Epithelial cell of proximal tubule (primary cell): ENCODE measurements around the gene DNMT1. TPM values are rescaled to one million over a fixed set of nuclear protein-coding genes. Genes with fewer than 3 reads are reported as not detected.

ENCODE experiments used
- DNase-seq: peaks from one replicate; pipeline ENCODE4 v3.0.0-alpha.2; 2011; ENCODE audit warnings: low read depth
- H3K4me3 ChIP-seq: 2 replicates; pipeline ENCODE4 v1.5.1; 2011; ENCODE audit warnings: low read depth, mild to moderate bottlenecking, low read length
- total RNA-seq: library from RNA; depleted of rRNA; stranded (reverse); fragments of >200 nt; gene quantifications from 2 replicates; pipeline ENCODE4 v1.2.3, GENCODE V29; 2015
- TF ChIP-seq, protein P1 (sequence below): conservative IDR thresholded peaks from 2 replicates; pipeline ENCODE4 v1.5.1; 2012; ENCODE audit warnings: low read depth, mild to moderate bottlenecking, low read length

DNMT1 gene
- total RNA-seq, 1 donor from 2014 or later = 154 TPM

DNA sequence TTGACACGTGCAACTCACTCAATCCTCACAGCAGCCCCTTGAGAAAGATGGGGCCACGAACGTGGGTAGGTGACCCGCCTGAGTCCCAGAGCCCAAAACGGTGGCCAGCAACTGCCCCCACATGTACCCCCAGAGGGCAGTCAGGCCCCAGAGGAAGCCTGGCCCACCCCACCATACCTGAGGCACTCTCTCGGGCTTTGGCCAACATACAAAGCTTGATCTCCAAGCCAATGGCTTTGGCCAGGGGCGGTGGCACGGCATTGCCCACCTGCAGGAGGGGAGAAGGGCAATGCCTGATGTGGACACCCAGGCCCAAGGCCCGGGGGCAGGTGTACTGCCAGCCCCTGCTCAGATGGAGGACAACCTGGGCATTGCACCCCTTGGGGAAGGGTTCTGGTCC, 60.7 kb downstream of the DNMT1 start:
- H3K4me3 ChIP-seq = no peak overlapping the region
- DNase-seq = no peak
- TF ChIP-seq, protein P1, sequence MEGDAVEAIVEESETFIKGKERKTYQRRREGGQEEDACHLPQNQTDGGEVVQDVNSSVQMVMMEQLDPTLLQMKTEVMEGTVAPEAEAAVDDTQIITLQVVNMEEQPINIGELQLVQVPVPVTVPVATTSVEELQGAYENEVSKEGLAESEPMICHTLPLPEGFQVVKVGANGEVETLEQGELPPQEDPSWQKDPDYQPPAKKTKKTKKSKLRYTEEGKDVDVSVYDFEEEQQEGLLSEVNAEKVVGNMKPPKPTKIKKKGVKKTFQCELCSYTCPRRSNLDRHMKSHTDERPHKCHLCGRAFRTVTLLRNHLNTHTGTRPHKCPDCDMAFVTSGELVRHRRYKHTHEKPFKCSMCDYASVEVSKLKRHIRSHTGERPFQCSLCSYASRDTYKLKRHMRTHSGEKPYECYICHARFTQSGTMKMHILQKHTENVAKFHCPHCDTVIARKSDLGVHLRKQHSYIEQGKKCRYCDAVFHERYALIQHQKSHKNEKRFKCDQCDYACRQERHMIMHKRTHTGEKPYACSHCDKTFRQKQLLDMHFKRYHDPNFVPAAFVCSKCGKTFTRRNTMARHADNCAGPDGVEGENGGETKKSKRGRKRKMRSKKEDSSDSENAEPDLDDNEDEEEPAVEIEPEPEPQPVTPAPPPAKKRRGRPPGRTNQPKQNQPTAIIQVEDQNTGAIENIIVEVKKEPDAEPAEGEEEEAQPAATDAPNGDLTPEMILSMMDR = no peak

DNA sequence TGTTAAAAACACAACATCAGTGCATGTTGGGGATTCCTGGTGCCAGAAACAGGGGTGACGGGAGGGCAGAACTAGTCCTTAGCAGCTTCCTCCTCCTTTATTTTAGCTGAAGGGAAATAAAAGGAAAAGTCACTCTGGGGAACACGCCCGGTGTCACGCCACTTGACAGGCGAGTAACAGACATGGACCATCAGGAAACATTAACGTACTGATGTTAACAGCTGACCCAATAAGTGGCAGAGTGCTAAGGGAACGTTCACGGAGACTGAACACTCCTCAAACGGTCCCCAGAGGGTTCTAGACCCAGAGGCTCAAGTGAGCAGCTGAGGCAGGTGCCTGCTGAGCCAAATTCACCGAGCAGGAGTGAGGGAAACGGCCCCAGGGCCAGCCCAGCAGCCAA, 61.2 kb downstream of the DNMT1 start:
- DNase-seq = no peak
- TF ChIP-seq, protein P1 = no peak
- no peak overlapping the region for H3K4me3 ChIP-seq

DNA sequence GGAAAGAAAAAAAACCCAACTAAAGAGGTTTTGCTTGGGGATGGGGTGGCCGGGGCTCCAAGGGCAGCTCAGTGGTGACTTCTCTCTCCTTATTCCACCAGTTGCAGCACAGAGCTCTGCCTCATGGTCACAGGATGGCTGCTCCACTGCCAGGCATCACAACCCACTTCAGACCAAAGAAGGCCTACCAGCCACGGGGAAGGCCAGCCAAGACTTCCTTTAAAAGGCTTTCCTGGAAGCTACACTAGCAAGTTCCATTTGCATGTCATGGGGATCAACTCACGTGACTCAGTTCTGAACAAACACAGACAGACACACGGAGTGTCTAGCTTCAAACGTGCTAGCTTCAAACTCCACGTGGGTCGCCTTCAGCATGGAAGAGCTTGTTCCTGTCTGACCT, 61.8 kb downstream of the DNMT1 start:
- TF ChIP-seq, protein P1 = no peak
- no peak for DNase-seq
- H3K4me3 ChIP-seq = no peak overlapping the region

DNA sequence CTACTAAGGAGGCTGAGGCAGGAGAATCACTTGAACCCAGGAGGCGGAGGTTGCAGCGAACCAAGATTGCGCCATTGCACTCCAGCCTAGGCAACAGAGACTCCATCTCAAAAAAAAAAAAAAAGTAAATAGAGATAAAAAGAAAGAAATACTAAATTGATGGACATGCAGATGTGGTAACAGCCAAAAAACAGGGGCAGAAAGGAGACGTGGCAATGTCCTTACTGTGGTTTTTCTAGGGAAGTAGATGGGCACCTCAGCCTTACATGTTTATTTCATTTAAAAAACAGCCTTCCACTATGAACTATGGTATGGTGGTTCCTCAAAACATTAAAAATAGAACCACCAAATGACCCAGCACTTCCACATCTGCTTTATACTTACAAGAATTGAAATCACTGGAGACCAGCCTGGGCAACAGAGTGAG, 68.5 kb downstream of the DNMT1 start:
- DNase-seq = no peak
- no peak overlapping the region for H3K4me3 ChIP-seq
- TF ChIP-seq, protein P1 = no peak

DNA sequence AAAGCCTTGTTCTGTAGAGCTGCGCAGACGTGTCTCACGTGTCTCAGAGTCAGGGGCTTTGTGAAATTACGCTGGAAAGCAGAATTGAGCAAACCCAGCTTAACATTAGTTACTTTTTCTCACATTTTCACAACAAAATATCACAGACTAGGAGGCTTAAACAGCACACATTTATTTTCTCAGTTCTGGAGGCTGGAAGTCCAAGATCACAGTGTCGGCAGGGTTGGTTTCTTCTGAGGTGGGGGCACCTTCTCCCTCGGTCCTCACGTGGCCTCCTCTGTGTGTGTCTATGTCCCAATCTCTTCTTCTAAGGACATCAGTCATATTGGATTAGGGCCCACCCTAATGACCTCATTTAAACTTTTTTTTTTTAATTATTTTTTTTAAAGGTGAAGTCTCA, 70.3 kb downstream of the DNMT1 start:
- no peak for DNase-seq
- no peak overlapping the region for H3K4me3 ChIP-seq
- TF ChIP-seq, protein P1 = no peak

DNA sequence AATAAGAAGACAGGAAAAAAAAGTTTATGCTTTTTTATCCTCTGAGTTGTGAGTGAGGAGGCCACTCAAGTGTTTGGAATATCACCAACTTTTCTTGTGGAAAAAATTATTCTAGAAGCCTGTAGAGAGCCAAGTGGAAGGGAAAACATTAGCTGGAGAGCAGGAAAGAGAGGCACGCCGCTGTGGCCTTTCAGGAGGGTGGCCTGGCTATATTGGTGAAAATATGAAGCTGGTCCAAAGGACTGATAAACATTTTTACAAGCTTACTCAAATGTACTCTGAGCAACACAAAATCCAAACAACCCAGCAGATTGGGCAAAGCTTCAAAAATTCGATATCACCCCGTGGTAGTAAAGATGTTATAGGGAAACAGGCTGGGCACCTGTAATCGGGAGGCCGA, 72.7 kb downstream of the DNMT1 start:
- TF ChIP-seq, protein P1 = no peak
- no peak for DNase-seq
- H3K4me3 ChIP-seq = no peak overlapping the region

DNA sequence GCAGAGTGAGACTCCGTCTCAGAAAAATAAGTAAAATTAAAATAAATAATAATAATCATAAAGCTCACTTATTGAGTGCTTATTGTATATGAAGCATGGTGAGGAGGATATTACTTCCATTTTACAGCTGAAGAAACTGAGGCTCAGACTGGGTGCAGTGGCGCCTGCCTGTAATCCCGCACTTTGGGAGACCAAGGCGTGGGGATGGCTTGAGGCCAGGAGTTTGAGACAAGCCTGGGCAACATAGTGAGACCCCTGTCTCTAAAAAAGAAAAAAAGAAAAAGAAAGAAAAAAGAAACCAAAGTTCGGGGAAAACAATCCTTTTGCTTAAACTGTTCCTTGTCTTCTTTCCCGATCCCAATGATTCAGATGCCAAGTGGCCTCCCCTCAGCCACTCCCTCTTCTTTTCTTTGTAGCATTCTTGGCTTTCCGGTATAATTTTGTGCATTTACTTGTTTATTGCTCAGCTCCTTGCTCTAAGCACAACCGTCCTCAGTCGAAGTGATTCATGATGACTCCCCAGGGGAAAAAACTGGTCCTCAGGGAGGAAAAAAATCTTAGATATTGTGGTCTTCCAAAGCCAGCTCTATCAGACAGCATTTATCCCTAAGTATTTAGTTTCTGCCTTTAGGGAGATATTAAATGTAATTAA, 74.1 kb downstream of the DNMT1 start:
- TF ChIP-seq, protein P1 = no peak
- H3K4me3 ChIP-seq = no peak overlapping the region
- no peak for DNase-seq
